Calu3 (cell line): ENCODE measurements around the gene GNA14. TPM values are rescaled to one million over a fixed set of nuclear protein-coding genes. Genes with fewer than 3 reads are reported as not detected.
A peak's percentile ranks its signal among the peaks of the same experiment; 100 is the strongest.

Experiments used
- BruUV-seq: library from RNA; stranded (reverse); fragments of 400-500 nt; replicated peaks from 2 replicates; lab custom pipeline; 2021; lab: Mats Ljungman, UMichigan
- CTCF ChIA-PET: fragments of 300-600 bp; sonication (Branson Sonifier 250); formaldehyde crosslinking; loops from one replicate; lab custom pipeline; 2022; ENCODE audit warnings: antibody characterized with exemption; lab: Charles Lee
- DNase-seq: peaks from one replicate; pipeline ENCODE4 v3.0.0; 2022
- H3K27ac Mint-ChIP-seq: one replicate; pipeline ENCODE4 v1.8.0; 2022; ENCODE audit warnings: mixed read lengths; ENCODE audit not compliant: unreplicated experiment
- H3K27me3 Mint-ChIP-seq: one replicate; pipeline ENCODE4 v1.8.0; 2022; ENCODE audit warnings: mixed read lengths; ENCODE audit not compliant: unreplicated experiment
- H3K36me3 Mint-ChIP-seq: one replicate; pipeline ENCODE4 v1.8.0; 2022; ENCODE audit warnings: mild to moderate bottlenecking, moderate library complexity, mixed read lengths; ENCODE audit not compliant: insufficient read depth, unreplicated experiment
- H3K4me1 Mint-ChIP-seq: one replicate; pipeline ENCODE4 v1.8.0; 2022; ENCODE audit warnings: mild to moderate bottlenecking, low read depth, mixed read lengths; ENCODE audit not compliant: unreplicated experiment
- H3K4me3 Mint-ChIP-seq: one replicate; pipeline ENCODE4 v1.8.0; 2022; ENCODE audit warnings: mild to moderate bottlenecking, low read depth, moderate library complexity, mixed read lengths; ENCODE audit not compliant: unreplicated experiment
- H3K9me3 Mint-ChIP-seq: one replicate; pipeline ENCODE4 v1.8.0; 2022; ENCODE audit warnings: low read depth, mixed read lengths; ENCODE audit not compliant: unreplicated experiment
- intact Hi-C: fragments of 100-400 bp; cut with micrococcal nuclease; formaldehyde crosslinking; loops from one replicate; pipeline ENCODE4 v1.10.0; 2022; ENCODE audit not compliant: unreplicated experiment
- total RNA-seq: library from RNA; stranded (reverse); gene quantifications from 2 replicates; pipeline ENCODE4 v1.2.3, GENCODE V29; 2022
- TF ChIP-seq, protein P1 (sequence below): fragments of 200-600 bp; IDR thresholded peaks from one replicate; pipeline ENCODE4 v1.8.0; 2022; ENCODE audit warnings: antibody characterized with exemption; ENCODE audit not compliant: unreplicated experiment

GNA14 gene
- total RNA-seq, 1 experiment from 2014 or later, result not detected

DNA sequence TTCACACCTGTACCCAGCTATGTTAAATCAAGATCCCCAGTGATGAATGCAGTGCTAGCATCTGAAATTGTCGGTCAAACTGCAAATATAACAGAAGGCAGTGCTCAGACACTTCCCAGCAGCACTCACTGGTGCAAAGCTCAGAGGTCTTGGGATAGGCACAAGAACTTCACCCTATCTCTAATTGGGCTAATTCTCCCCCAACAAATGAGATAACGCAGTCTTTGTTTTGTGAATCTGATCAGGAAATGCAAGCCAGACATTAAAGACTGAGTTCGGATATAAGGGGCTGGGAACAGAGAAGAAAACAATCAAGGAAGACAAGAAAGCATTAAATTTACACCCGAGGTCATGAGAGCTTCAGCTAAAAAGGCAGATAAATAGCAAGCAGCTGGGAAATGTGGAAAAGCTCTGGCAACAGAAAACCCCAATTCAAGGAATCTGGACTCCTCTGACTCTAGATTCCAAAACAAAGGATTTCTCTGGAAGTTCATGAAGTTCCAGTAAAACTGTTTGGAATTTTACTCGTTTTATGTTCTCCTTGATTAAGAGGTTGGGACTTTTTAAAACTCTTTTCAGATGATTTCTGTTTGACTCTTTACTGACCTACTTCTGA, 65.1 kb downstream of the GNA14 start:
- Mint-ChIP-seq H3K27ac (no peak overlapping the region), H3K27me3 (peaks cover 14% of the 10 kb centered on the region), H3K36me3 (no peaks in the 10 kb centered on the region), H3K4me1 (peaks cover 8% of the 10 kb centered on the region), H3K4me3 (no peak overlapping the region), H3K9me3 (no peaks in the 10 kb centered on the region)
- TF ChIP-seq, protein P1, sequence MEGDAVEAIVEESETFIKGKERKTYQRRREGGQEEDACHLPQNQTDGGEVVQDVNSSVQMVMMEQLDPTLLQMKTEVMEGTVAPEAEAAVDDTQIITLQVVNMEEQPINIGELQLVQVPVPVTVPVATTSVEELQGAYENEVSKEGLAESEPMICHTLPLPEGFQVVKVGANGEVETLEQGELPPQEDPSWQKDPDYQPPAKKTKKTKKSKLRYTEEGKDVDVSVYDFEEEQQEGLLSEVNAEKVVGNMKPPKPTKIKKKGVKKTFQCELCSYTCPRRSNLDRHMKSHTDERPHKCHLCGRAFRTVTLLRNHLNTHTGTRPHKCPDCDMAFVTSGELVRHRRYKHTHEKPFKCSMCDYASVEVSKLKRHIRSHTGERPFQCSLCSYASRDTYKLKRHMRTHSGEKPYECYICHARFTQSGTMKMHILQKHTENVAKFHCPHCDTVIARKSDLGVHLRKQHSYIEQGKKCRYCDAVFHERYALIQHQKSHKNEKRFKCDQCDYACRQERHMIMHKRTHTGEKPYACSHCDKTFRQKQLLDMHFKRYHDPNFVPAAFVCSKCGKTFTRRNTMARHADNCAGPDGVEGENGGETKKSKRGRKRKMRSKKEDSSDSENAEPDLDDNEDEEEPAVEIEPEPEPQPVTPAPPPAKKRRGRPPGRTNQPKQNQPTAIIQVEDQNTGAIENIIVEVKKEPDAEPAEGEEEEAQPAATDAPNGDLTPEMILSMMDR, result no peak
- CTCF ChIA-PET, result no interaction called here
- no peak for DNase-seq
- no TSS peak for BruUV-seq
- intact Hi-C loops, result no loop called here

DNA sequence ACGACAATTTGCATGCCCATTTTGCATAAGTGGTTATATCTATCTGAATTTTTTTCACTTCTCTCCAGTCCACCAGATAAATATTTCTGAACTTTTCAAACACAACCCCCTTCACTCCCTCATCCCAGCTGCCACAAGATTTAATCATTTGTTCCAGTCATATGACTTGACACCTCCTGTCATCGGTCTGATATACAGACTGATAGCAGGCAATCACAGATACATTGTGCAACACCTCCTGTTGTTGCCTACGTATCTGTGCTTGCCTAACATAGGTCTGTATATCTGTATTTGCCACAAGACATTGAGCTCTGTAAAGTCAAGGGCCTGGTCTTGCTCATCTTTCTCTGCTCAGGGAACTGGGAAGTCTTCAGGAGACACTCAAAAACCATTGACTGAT, 65.6 kb downstream of the GNA14 start:
- Mint-ChIP-seq H3K27me3 (peaks cover 14% of the 10 kb centered on the region), H3K4me3 (no peak overlapping the region), H3K27ac (no peak overlapping the region), H3K4me1 (peaks cover 2% of the 10 kb centered on the region), H3K36me3 (no peaks in the 10 kb centered on the region), H3K9me3 (no peaks in the 10 kb centered on the region)
- CTCF ChIA-PET, result no interaction called here
- DNase-seq, result no peak
- BruUV-seq, result no TSS peak
- TF ChIP-seq, protein P1, result no peak
- intact Hi-C loops, result no loop called here

DNA sequence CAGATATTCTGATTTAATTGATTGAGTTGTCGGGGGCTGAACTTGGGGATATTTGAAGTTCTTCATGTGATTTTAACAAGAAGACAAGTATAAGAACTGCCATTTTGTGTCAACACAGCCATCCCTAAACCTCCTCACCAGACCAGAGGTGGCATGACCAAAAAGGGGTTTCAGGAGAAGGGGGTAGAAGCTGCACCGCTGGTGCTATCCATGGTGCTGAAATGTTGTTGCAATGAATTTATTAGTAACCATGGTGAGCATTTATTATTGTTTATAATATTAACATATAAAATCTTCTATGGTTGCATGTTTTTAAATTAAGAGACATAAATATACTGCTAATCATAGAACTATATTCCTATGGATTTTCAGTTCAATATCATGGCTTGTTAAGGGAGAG, 72.3 kb downstream of the GNA14 start:
- no TSS peak for BruUV-seq
- no peaks in the 10 kb centered on the region for H3K27me3 Mint-ChIP-seq
- H3K4me1 Mint-ChIP-seq, result no peaks in the 10 kb centered on the region
- CTCF ChIA-PET, result no interaction called here
- peak; percentile 5 for DNase-seq
- no peak overlapping the region for H3K27ac Mint-ChIP-seq
- TF ChIP-seq, protein P1, result no peak
- intact Hi-C loops, result no loop called here
- no peak overlapping the region for H3K4me3 Mint-ChIP-seq
- H3K9me3 Mint-ChIP-seq, result no peaks in the 10 kb centered on the region
- no peaks in the 10 kb centered on the region for H3K36me3 Mint-ChIP-seq

DNA sequence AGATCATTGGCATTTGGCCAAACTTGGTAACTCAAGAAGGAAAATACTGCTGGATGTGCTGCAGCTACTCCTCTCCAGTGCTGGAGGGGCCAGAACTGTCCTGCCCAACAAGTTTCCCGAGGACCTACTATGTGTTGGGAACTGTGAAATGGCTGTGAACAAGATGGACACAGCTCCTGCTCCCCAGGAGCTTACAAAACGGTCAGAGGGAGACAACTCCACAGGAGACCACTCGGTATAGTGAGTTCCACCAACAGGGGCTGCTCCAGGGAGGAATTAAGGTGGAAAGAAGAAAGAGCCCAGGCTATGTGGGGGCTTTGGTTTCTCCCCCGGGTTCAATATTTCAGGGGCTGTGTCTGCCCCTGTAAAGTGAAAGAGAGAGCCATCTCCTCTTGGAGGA, 78.8 kb downstream of the GNA14 start:
- intact Hi-C loops, result loop anchor here (5.0 to 10.0 kb wide), 2 partner anchors 78 to 185 kb away; partner anchors contain the start of gene GNA14
- Mint-ChIP-seq H3K36me3 (no peaks in the 10 kb centered on the region), H3K27me3 (no peaks in the 10 kb centered on the region), H3K27ac (no peak overlapping the region), H3K4me3 (no peak overlapping the region), H3K4me1 (no peaks in the 10 kb centered on the region), H3K9me3 (no peaks in the 10 kb centered on the region)
- CTCF ChIA-PET, result no interaction called here
- no peak for DNase-seq
- TF ChIP-seq, protein P1, result no peak
- BruUV-seq, result no TSS peak
